HG02938 (cell line): Measurements from ENCODE around the gene KCNK5.

ENCODE experiments used
- ATAC-seq: cut with Tn5 transposase; IDR thresholded peaks from one replicate; pipeline ENCODE4 v1.9.1; 2021; ENCODE audit warnings: mild to moderate bottlenecking, moderate library complexity; ENCODE audit not compliant: unreplicated experiment

Gene KCNK5

GRCh38 chr6:39243809-39244208, 14.5 kb upstream of the KCNK5 start:
- ATAC-seq = no peak

GRCh38 chr6:39240155-39240757, 11.0 kb upstream of the KCNK5 start:
- no peak for ATAC-seq

- no peak for ATAC-seq
These were observed 10.4 kb upstream of the KCNK5 start for GRCh38 chr6:39239527-39240154.

DNA sequence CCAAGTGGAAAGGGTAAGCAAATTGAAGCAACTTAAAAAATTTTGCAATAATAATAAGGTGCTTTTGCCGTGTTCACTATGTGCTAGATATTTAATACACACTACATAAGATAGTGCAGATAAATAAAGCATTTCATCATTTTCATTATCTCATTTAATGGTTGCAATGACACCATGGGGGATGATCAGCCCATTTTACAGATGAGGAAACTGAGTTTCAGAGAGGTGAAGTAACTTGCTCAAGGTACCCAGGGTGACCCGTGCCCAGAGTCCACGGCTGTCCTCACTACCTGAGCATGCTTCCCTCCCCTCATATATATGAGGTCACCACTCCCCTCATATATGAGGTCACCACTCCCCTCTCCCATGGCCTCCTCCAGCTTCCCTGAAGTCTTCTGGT, 7.5 kb upstream of the KCNK5 start:
- no peak for ATAC-seq

GRCh38 chr6:39233333-39233732, 4.1 kb upstream of the KCNK5 start:
- ATAC-seq = no peak

GRCh38 chr6:39231521-39232243, 2.4 kb upstream of the KCNK5 start:
- no peak for ATAC-seq

- ATAC-seq = no peak
These were observed 1.4 kb upstream of the KCNK5 start for GRCh38 chr6:39230654-39231035.

DNA sequence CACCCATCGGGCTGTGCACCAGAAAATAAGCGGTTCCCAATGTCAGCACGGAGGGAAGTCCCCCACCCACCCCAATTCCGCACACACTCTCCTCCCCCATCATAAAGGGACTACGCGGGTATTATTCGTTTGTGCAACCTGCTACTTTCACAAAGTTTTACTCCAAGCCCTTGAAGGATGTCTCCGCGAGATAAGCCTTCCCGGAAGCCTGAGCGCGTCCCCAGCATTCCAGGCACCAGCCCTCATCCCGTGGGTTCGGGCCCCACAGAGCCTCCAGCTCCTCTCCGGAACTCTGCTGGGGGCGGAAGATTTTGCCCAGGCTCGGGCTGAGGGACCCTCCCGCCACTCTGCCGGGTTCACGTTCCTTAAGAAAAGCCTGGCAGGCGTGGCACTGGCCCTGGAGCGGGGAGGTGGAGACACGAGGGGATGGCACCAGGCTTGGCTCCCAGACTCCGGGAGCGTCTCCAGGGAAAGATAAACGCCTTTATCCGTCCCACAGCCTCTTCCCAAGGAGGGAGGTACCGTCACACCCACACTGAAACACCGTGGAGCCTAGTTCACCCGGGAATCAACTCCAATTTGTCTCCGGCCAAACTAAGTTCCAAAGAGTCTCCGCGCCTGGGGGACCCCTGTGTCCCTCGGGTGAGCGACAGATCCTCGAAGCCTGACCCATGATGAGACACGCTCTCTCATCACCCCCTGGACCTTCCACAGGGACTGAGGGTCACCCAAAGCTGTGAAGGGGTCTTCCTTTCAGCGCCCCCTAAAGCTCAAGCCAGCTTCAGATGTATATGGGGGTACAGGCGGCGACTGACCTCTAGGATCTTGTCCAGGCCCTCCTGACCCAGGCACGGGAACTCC, 934 bp downstream of the KCNK5 start:
- ATAC-seq = no peak

DNA sequence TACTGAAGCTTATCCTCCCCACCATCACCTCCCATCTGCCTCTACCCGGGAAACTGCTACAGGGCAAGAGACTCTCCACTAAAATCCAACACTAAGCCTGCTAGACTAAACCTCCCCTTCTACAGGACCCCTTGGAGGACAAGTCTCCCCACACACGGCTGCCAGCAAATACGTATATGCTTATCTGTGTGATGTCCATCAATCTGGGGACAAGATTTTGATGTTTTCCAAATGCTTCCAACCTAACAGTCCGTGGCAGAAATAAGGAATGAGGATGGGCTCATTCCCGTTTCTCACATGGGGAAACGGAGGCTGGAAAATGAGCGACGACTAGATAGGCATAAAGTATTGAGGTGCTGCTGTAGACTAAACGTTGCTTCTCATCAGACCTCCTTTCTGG, 1.8 kb downstream of the KCNK5 start:
- no peak for ATAC-seq

GRCh38 chr6:39226639-39227329, 2.5 kb downstream of the KCNK5 start:
- no peak for ATAC-seq

- ATAC-seq = no peak
These were observed 3.3 kb downstream of the KCNK5 start for GRCh38 chr6:39225946-39226437.

- no peak for ATAC-seq
These were observed 3.7 kb downstream of the KCNK5 start for GRCh38 chr6:39225543-39225942.

GRCh38 chr6:39224523-39225182, 4.6 kb downstream of the KCNK5 start:
- no peak for ATAC-seq

DNA sequence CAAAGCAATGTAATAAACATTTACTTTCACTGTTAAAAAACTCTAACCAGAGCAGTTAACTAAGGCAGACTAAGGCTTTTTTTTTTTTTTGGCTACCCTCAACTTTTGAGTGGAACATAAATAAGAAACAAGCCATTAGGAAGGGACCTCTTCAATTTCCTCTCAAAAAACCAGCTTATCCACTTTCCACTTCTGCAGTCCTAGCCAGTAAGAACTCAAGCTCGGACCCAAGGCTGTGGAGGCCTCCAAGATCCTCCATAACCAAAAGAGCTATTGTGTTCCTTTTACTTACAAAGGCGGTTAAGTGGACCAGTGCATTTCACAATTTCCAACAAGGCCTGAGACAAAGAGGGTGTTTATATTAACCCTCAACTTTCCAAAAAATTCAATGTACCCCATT, 5.3 kb downstream of the KCNK5 start:
- no peak for ATAC-seq

GRCh38 chr6:39223555-39223954, 5.7 kb downstream of the KCNK5 start:
- no peak for ATAC-seq

GRCh38 chr6:39223061-39223460, 6.2 kb downstream of the KCNK5 start:
- ATAC-seq = no peak

DNA sequence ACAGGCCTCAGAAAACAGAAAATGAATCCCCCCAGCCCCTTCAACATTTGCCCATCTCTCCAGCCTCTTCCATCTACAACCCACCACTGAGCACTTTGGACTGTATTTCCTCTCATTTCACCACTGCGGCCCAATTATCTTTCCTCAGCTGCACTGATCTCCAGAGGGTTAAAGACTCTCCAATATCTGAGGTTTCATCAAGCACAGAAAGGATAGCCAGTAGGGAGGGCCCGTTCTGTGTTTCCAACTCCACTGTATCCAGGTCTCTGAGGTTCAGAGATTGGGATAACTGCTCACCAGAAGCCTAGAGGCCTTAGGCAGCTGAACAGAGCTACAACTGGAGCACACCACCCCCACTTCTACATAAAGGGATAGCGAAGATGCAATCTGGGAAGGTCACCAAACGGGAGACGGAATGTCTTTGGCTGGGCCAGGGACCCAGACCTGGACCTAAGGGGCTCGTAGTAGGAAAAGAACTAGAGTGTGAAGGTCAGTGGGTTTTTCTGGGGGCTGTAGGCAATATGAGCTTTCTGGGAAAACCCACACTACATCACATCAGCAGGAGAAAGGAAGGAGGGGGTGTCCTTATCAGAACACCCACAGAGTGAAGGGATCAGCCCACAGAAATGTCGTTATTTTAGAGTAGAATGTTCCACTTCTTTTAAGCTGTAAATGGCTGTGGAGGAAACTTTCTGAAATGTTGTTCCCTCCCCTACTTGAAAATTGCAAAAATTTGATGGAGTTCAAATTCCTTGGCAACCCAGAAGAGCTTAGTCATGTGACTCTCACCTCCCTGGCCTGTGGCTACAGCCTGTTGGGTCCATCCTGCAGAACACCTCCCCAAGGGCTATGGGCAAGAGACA, 7.3 kb downstream of the KCNK5 start:
- ATAC-seq = no peak

- no peak for ATAC-seq
These were observed 8.2 kb downstream of the KCNK5 start for GRCh38 chr6:39221115-39221514.

- no peak for ATAC-seq
These were observed 10.3 kb downstream of the KCNK5 start for GRCh38 chr6:39218868-39219567.
